Upper lobe of left lung (tissue), 6 donors: ENCODE results near the gene HIRIP3. TPM values are rescaled to one million over a fixed set of nuclear protein-coding genes. Genes with fewer than 3 reads are reported as not detected.

Source experiments
- ATAC-seq, 2 donors: fragments of 200-7000 bp; cut with Tn5 transposase; one replicate each; pipeline ENCODE4 v1.9.1; 2022; ENCODE audit warnings: mild to moderate bottlenecking in 2 of 2, moderate library complexity in 2 of 2; ENCODE audit not compliant: low FRiP score in 2 of 2
- DNase-seq, 2 donors: peaks; one replicate each; pipeline ENCODE4 v3.0.0-alpha.2; 2019 to 2020
- H3K27ac ChIP-seq, 4 donors: fragments of 200-600 bp; sonication (generic); one replicate each; pipeline ENCODE4 v1.5.1; 2016 to 2019
- H3K27me3 ChIP-seq, 4 donors: fragments of 200-600 bp; sonication (generic); one replicate each; pipeline ENCODE4 v1.5.1; 2017 to 2019
- H3K36me3 ChIP-seq, 4 donors: fragments of 200-600 bp; sonication (generic); one replicate each; pipeline ENCODE4 v1.5.1; 2016 to 2019
- H3K4me1 ChIP-seq, 4 donors: fragments of 200-600 bp; sonication (generic); one replicate each; pipeline ENCODE4 v1.5.1; 2018 to 2019
- H3K4me3 ChIP-seq, 4 donors: fragments of 200-600 bp; sonication (generic); one replicate each; pipeline ENCODE4 v1.5.1; 2017 to 2019; ENCODE audit warnings: mild to moderate bottlenecking in 2 of 4, moderate library complexity in 1 of 4
- H3K9me3 ChIP-seq, 4 donors: fragments of 200-600 bp; sonication (generic); one replicate each; pipeline ENCODE4 v1.5.1; 2018 to 2019
- EP300 ChIP-seq, 4 donors: sonication (generic); formaldehyde crosslinking; IDR thresholded peaks; one replicate each; pipeline ENCODE4 v1.5.1; 2017; ENCODE audit warnings: antibody characterized with exemption in 4 of 4, control low read depth in 2 of 4
- POLR2A ChIP-seq, 4 donors: fragments of 450-650 bp; IDR thresholded peaks; one replicate each; pipeline ENCODE4 v1.5.1; 2016 to 2017; ENCODE audit warnings: antibody characterized with exemption in 4 of 4, mild to moderate bottlenecking in 2 of 4
- POLR2AphosphoS5 ChIP-seq, 2 donors: sonication (generic); formaldehyde crosslinking; IDR thresholded peaks; one replicate each; pipeline ENCODE4 v1.5.1; 2017; ENCODE audit warnings: antibody characterized with exemption in 2 of 2
- WGBS, 2 donors: methylation state at CpG; one replicate each; pipeline ENCODE4 v1.1.5; 2017 to 2018; 5-methylcytosine and 5-hydroxymethylcytosine counted together
- total RNA-seq, 6 donors: library from RNA; depleted of rRNA in 4 of 6; stranded (reverse); fragments of >200 nt in 4 of 6; gene quantifications; one replicate each; pipeline versions ENCODE4 v1.1.0 to v1.2.1, GENCODE V29; 2016 to 2021
- TF ChIP-seq, protein P1 (sequence below), 6 experiments: fragments of 450-650 bp in 4 of 6; fragments of 200-600 bp in 2 of 6; sonication (generic) in 2 of 6; IDR thresholded peaks; one replicate each; pipeline ENCODE4 v1.5.1; 2016 to 2019; ENCODE audit warnings: antibody characterized with exemption in 6 of 6
- donor health status: DM: no; HTN: no; CAD: no; lungs with moderate emphysema.
- donor health status: DM: no; HTN: yes; CAD: no; lungs with severe emphysema.

HIRIP3 gene
- total RNA-seq, 6 donors from 2014 or later = 11.5 to 28.2 (median 25.0) TPM

DNA sequence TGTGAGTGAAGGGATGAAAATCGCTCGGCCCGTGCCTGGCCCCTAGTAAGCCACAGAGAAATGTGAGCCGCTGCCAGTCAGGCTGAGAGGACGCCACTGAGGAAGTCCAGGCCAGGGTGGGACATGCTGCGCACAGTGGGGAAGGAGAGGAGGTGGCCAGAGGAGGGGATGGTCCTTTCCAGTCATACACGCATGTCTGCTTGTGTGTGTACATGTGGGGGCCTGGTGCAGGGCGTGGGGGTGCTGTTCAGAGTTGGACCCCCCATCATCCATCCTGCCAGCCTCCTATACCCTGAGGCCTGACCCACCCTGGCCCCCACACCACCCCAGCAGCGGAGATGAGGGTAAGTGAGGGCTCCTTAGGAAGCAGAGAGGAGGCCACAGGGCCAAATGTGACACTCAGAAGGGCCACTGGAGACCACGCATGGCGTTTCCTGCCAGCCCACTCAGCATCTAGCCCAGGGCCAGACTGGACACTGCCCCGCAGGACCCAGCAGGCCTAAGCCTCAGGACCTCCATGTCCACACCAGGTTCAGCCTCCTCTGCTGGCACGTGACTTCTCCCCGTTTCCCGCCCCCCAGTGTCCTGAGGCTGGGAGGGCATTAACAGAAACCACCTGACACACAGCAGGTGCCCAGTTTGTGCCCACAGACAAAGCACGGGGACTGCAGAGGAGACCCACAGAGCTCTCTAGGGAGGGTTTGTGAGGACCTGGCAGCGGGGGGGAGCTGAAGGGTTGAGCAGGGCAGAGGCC is 8.4 kb upstream of the HIRIP3 start:
- Histone ChIP-seq H3K36me3 (peaks cover 0 to 41% (median 14%) of the 10 kb centered on the region in 4 donors), H3K27me3 (no peaks in the 10 kb centered on the region), H3K4me1 (peaks cover 0 to 17% (median 11%) of the 10 kb centered on the region in 4 donors), H3K4me3 (no peak overlapping the region), H3K27ac (peak overlapping the region in 2 of 4 donors; percentile 1 to 19), H3K9me3 (no peaks in the 10 kb centered on the region)
- TF ChIP-seq POLR2AphosphoS5 (IDR thresholded peaks at IDR 0.05) (no peak), EP300 (IDR thresholded peaks at IDR 0.05) (no peak), POLR2A (IDR thresholded peaks at IDR 0.05) (no peak)
- TF ChIP-seq, protein P1, sequence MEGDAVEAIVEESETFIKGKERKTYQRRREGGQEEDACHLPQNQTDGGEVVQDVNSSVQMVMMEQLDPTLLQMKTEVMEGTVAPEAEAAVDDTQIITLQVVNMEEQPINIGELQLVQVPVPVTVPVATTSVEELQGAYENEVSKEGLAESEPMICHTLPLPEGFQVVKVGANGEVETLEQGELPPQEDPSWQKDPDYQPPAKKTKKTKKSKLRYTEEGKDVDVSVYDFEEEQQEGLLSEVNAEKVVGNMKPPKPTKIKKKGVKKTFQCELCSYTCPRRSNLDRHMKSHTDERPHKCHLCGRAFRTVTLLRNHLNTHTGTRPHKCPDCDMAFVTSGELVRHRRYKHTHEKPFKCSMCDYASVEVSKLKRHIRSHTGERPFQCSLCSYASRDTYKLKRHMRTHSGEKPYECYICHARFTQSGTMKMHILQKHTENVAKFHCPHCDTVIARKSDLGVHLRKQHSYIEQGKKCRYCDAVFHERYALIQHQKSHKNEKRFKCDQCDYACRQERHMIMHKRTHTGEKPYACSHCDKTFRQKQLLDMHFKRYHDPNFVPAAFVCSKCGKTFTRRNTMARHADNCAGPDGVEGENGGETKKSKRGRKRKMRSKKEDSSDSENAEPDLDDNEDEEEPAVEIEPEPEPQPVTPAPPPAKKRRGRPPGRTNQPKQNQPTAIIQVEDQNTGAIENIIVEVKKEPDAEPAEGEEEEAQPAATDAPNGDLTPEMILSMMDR (IDR thresholded peaks at IDR 0.05) = no peak
- ATAC-seq (no peak), DNase-seq (no peak)
- 86 to 89% methylated on average over 12 to 15 of the region's 17 CpGs for WGBS, 2 donors

DNA sequence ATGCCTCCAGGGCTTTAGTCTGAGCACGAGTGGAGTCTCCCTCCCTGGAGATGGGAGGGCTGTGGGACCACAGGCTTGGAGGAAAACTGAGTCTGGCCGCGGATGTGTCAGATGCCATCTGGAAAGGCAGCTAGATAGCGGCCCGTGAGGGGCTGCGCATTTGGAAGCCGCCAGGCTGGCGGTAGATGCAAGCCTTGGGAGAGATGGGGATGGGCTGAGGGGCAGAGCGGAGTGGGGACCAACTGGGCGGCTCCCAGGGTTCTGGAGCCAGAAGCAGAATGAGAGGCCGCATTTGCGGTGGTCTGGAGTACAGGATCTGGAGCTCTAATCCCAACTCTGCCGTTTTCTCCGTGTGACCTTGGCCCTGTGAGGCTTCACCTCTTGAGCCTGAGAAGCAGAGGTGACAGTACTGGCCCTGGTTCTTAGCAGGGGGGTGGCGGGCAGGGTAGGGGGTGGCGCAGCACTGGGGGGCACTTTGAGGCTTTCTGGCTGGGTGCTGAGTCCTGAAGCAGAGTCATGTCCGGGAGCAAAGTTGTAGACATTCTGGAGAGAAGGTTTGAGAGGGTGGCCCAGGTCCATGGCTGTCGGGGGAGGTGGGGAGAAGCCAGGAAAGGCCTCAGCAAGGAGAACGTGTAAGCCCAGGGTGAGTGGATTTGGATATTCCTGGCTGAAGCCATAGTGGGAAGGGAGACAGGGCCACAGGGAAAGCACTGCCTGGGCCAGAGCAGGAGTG is 7.4 kb upstream of the HIRIP3 start:
- no peaks in the 10 kb centered on the region for H3K27me3 ChIP-seq
- peaks cover 0 to 46% (median 14%) of the 10 kb centered on the region in 4 donors for H3K36me3 ChIP-seq
- no peak overlapping the region for H3K27ac ChIP-seq
- DNase-seq (no peak), ATAC-seq (no peak)
- no peak for TF ChIP-seq EP300 (IDR thresholded peaks at IDR 0.05)
- TF ChIP-seq POLR2AphosphoS5 (IDR thresholded peaks at IDR 0.05) = no peak
- TF ChIP-seq, protein P1 (IDR thresholded peaks at IDR 0.05) = no peak
- TF ChIP-seq POLR2A (IDR thresholded peaks at IDR 0.05) = no peak
- WGBS, 2 donors = 82 to 91% methylated on average over 17 to 19 of the region's 19 CpGs
- H3K4me1 ChIP-seq = peaks cover 0 to 17% (median 11%) of the 10 kb centered on the region in 4 donors
- no peak overlapping the region for H3K4me3 ChIP-seq
- H3K9me3 ChIP-seq = no peaks in the 10 kb centered on the region

- ATAC-seq (no peak), DNase-seq (peak in 1 of 2 donors; percentile 69)
- Histone ChIP-seq H3K4me1 (peaks cover 8 to 29% (median 18%) of the 10 kb centered on the region in 4 donors), H3K9me3 (no peaks in the 10 kb centered on the region), H3K36me3 (peaks cover 0 to 46% (median 14%) of the 10 kb centered on the region in 4 donors), H3K27ac (no peak overlapping the region), H3K27me3 (no peaks in the 10 kb centered on the region), H3K4me3 (no peak overlapping the region)
- TF ChIP-seq POLR2A (IDR thresholded peaks at IDR 0.05) (no peak), EP300 (IDR thresholded peaks at IDR 0.05) (no peak), POLR2AphosphoS5 (IDR thresholded peaks at IDR 0.05) (no peak)
- TF ChIP-seq, protein P1 (IDR thresholded peaks at IDR 0.05) = no peak
- 89 to 92% methylated on average over 24 to 33 of the region's 33 CpGs for WGBS, 2 donors
Measured at GRCh38 chr16:30000735-30001631, 5.6 kb upstream of the HIRIP3 start.

- H3K27me3 ChIP-seq = no peaks in the 10 kb centered on the region
- H3K9me3 ChIP-seq = no peaks in the 10 kb centered on the region
- TF ChIP-seq, protein P1 (IDR thresholded peaks at IDR 0.05) = no peak
- TF ChIP-seq POLR2AphosphoS5 (IDR thresholded peaks at IDR 0.05) = no peak
- ATAC-seq (no peak), DNase-seq (no peak)
- peaks cover 0 to 46% (median 14%) of the 10 kb centered on the region in 4 donors for H3K36me3 ChIP-seq
- no peak overlapping the region for H3K4me3 ChIP-seq
- H3K27ac ChIP-seq = no peak overlapping the region
- H3K4me1 ChIP-seq = peaks cover 11 to 22% (median 14%) of the 10 kb centered on the region in 4 donors
- 89 to 91% methylated on average over 6 of the region's 6 CpGs for WGBS, 2 donors
Measured at GRCh38 chr16:29999605-30000004, 4.2 kb upstream of the HIRIP3 start.
